ENCODE measurements around the gene USP54.
A peak's percentile ranks its signal among the peaks of the same experiment; 100 is the strongest.

The USP54 gene

DNA sequence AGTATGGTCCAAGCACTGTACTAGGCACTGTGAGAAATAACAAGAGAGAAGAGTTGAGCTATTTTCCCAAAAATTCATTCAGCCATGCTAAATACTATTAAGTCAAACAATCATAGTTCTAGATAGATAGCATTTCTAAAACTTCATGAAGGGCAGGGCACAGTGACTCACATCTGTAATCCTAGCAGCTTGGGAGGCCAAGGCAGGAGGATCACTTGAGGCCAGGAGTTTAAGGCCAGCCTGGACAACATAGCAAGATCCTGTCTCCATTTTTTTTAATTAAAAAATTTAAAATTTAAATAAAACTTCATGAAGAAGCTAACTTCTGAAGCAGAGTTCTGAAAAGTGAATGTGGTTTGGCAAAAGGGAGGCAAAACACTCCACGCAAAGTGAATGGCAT, 29.9 kb downstream of the USP54 start:
- Mint-ChIP-seq H3K4me3 (no peak overlapping the region), H3K36me3 (ENCODE audit: low read depth) (peaks cover 36% of the 10 kb centered on the region), H3K9me3 (no peaks in the 10 kb centered on the region), H3K4me1 (no peaks in the 10 kb centered on the region), H3K27ac (no peak overlapping the region), H3K27me3 (ENCODE audit: low read depth, poor library complexity) (peaks cover 2% of the 10 kb centered on the region)
- DNase-seq, result no peak
- TF ChIP-seq, protein P1, sequence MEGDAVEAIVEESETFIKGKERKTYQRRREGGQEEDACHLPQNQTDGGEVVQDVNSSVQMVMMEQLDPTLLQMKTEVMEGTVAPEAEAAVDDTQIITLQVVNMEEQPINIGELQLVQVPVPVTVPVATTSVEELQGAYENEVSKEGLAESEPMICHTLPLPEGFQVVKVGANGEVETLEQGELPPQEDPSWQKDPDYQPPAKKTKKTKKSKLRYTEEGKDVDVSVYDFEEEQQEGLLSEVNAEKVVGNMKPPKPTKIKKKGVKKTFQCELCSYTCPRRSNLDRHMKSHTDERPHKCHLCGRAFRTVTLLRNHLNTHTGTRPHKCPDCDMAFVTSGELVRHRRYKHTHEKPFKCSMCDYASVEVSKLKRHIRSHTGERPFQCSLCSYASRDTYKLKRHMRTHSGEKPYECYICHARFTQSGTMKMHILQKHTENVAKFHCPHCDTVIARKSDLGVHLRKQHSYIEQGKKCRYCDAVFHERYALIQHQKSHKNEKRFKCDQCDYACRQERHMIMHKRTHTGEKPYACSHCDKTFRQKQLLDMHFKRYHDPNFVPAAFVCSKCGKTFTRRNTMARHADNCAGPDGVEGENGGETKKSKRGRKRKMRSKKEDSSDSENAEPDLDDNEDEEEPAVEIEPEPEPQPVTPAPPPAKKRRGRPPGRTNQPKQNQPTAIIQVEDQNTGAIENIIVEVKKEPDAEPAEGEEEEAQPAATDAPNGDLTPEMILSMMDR (IDR thresholded peaks at IDR 0.05), result no peak

DNA sequence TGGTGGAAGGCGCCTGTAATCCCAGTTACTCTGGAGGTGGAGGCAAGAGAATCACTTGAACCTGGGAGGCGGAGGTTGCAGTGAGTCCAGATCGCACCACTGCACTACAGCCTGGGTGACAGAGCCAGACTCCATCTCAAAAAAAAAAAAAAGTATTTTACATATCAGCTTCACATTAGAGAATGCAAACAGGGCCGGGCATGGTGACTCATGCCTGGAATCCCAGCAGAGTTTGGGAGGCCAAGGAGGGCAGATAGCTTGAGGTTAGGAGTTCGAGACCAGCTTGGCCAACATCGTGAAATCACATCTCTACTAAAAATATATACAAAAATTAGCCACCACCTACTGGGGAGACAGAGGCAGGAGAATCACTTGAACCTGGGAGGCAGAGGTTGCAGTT, 31.6 kb downstream of the USP54 start:
- H3K4me3 Mint-ChIP-seq, result no peak overlapping the region
- TF ChIP-seq, protein P1 (IDR thresholded peaks at IDR 0.05), result no peak
- H3K36me3 Mint-ChIP-seq (ENCODE audit: low read depth), result peaks cover 26% of the 10 kb centered on the region
- H3K9me3 Mint-ChIP-seq, result no peaks in the 10 kb centered on the region
- H3K27me3 Mint-ChIP-seq (ENCODE audit: low read depth, poor library complexity), result peaks cover 2% of the 10 kb centered on the region
- H3K27ac Mint-ChIP-seq, result no peak overlapping the region
- H3K4me1 Mint-ChIP-seq, result no peaks in the 10 kb centered on the region
- DNase-seq, result no peak

DNA sequence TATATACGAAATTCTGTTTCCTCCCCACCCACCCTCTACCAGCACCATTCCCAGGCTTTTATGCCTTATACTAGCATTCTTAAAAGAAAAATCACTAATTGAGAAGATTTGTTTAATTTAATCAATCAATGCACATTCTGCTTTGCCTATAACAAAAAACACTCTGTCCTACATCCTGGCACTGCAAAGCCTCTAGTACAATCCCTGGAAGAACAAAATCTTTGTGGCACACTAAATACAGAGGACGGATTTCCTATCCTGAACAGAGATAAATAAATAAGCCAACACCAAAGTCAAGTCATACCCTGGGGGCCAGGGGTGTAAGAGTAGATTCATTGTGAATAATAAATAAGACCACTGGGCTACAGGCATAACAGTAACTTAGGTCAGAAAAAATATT, 34.3 kb downstream of the USP54 start:
- H3K36me3 Mint-ChIP-seq (ENCODE audit: low read depth), result peaks cover 15% of the 10 kb centered on the region
- peaks cover 7% of the 10 kb centered on the region for H3K4me1 Mint-ChIP-seq
- H3K27ac Mint-ChIP-seq, result peak overlapping the region; percentile 74
- H3K9me3 Mint-ChIP-seq, result no peaks in the 10 kb centered on the region
- no peak for DNase-seq
- TF ChIP-seq, protein P1 (IDR thresholded peaks at IDR 0.05), result no peak
- H3K4me3 Mint-ChIP-seq, result no peak overlapping the region
- peaks cover 2% of the 10 kb centered on the region for H3K27me3 Mint-ChIP-seq (ENCODE audit: low read depth, poor library complexity)

DNA sequence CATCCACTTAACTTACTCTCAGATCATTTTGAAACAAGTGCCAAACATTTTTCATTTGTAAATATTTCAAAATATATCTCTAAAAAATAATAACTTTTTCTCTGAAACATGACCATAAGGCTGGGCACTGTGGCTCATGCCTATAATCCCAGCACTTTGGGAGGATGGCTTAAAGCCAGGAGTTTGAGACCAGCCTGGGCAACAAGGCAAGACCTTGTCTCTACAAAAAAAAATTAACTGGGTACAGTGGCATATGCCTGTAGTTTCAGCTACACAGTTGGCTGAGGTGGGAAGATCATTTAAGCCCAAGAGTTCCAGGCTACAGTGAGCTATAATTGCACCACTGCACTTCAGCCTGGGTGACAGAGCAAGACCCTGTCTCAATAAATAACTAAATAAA, 36.4 kb downstream of the USP54 start:
- peaks cover 7% of the 10 kb centered on the region for H3K4me1 Mint-ChIP-seq
- H3K36me3 Mint-ChIP-seq (ENCODE audit: low read depth), result peaks cover 10% of the 10 kb centered on the region
- no peaks in the 10 kb centered on the region for H3K9me3 Mint-ChIP-seq
- H3K27me3 Mint-ChIP-seq (ENCODE audit: low read depth, poor library complexity), result peaks cover 2% of the 10 kb centered on the region
- TF ChIP-seq, protein P1 (IDR thresholded peaks at IDR 0.05), result no peak
- DNase-seq, result no peak
- no peak overlapping the region for H3K27ac Mint-ChIP-seq
- H3K4me3 Mint-ChIP-seq, result no peak overlapping the region

DNA sequence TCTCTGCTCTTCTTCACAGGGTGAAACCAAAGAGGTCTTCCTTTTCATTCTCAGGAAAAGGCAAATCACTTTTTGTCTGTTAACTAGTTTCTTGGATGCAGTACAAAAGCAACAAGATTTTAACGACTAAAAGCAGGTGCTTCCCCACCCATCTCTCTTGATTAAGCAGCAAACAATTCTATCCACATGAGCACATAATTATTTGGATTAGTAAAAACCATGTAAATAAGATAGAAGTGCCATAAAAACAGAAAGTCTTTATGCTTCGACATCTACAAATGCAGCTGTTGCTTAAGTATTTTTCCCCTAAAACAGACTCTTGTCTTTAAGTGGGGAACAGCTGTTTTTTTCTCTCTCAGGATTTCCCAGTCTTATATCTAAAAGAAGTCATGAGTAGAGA, 37.4 kb downstream of the USP54 start:
- Mint-ChIP-seq H3K27ac (no peak overlapping the region), H3K4me1 (peaks cover 7% of the 10 kb centered on the region), H3K4me3 (no peak overlapping the region), H3K27me3 (ENCODE audit: low read depth, poor library complexity) (peaks cover 2% of the 10 kb centered on the region), H3K36me3 (ENCODE audit: low read depth) (peaks cover 20% of the 10 kb centered on the region), H3K9me3 (peaks cover 7% of the 10 kb centered on the region)
- DNase-seq, result no peak
- TF ChIP-seq, protein P1 (IDR thresholded peaks at IDR 0.05), result no peak

DNA sequence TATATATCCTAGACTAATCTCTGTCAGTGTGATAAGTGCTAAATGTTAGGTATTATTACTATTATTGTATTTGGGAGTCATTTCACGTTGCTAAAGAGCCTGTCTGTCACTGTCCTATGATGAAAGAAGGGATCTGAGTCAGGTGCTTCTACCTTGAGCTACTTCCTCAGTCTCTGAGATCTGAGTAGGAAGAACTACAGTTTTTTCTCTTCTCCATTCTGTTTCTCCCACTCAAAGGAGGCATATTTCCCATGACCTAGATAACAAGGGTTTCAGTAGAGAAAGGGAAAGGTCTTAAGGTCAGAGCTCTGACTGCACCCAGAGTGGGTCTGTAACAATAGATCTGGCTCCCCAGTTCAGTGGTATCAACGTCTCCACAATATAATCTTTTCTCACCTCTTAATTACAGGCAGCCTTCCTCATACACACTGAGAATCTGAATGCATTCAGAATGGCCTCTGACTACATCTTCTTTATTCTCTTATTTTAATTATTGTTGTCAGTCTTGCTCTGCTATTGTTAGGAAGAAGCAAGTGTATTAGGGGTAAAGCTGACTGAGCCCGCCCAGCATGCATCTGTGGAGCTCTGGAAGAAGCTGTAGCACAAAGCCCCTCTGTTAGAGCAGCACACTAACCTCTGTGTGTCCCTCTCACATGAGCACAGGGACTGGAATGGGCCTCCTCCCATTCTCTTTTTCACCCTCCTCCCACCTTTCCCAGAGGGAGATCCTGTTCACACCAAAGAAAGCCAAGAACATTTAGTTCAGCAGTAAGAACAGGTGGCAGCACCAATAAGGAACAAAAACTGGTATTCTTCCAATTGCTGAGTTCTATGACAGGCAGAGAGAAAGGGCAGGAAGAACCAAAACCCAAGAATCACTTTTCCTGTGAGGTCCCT, 38.1 kb downstream of the USP54 start:
- H3K27me3 Mint-ChIP-seq (ENCODE audit: low read depth, poor library complexity), result peaks cover 2% of the 10 kb centered on the region
- no peak for DNase-seq
- no peak overlapping the region for H3K4me3 Mint-ChIP-seq

More for the DNA sequence above, 38.1 kb downstream of the USP54 start:
- peak overlapping the region; percentile 93 for H3K27ac Mint-ChIP-seq
- H3K9me3 Mint-ChIP-seq, result peaks cover 7% of the 10 kb centered on the region
- H3K36me3 Mint-ChIP-seq (ENCODE audit: low read depth), result peaks cover 26% of the 10 kb centered on the region
- TF ChIP-seq, protein P1 (IDR thresholded peaks at IDR 0.05), result no peak
- H3K4me1 Mint-ChIP-seq, result peaks cover 7% of the 10 kb centered on the region

All from nephron progenitor cell (in vitro differentiated cells).